Uterine smooth muscle cell (primary cell): ENCODE results near the gene CC2D1B. TPM values are rescaled to one million over a fixed set of nuclear protein-coding genes. Genes with fewer than 3 reads are reported as not detected.

Source experiments
- total RNA-seq: library from RNA; depleted of rRNA; stranded (reverse); fragments of >200 nt; gene quantifications from 2 replicates; pipeline ENCODE4 v1.2.3, GENCODE V29; 2014

CC2D1B gene, protein sequence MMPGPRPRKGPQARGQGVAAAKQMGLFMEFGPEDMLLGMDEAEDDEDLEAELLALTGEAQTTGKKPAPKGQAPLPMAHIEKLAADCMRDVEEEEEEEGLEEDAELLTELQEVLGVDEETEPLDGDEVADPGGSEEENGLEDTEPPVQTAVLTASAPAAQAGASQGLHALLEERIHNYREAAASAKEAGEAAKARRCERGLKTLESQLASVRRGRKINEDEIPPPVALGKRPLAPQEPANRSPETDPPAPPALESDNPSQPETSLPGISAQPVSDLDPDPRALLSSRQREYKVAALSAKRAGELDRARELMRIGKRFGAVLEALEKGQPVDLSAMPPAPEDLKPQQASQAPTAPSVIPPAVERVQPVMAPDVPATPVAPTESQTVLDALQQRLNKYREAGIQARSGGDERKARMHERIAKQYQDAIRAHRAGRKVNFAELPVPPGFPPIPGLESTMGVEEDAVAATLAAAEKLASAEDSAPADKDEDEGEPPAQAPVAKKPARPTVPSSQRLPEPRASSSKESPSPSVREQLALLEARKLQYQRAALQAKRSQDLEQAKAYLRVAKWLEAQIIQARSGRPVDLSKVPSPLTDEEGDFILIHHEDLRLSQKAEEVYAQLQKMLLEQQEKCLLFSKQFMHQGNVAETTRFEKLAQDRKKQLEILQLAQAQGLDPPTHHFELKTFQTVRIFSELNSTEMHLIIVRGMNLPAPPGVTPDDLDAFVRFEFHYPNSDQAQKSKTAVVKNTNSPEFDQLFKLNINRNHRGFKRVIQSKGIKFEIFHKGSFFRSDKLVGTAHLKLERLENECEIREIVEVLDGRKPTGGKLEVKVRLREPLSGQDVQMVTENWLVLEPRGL
- 38.1 and 39.9 TPM in 2 replicates for total RNA-seq

GRCh38 chr1:52365746-52366516, at the start of gene CC2D1B:
Gene CC2D1B, minus strand, starts transcription at chr1:52366205. Its CDS starts 1,585 bp downstream, at chr1:52364620.

GRCh38 chr1:52404116-52404974, 38.3 kb upstream of the CC2D1B start, which contains the start of the genes ORC1 and PRPF38A:
Gene ORC1, minus strand, starts transcription at chr1:52404423. Its CDS starts 2,200 bp downstream, at chr1:52402223.
Gene PRPF38A, plus strand, starts transcription at chr1:52404602. Its CDS starts 148 bp downstream, at chr1:52404750.

Other genes starting within 250 kb of the CC2D1B start
- 37.3 and 47.7 TPM in 2 replicates for gene ZFYVE9, start 224.1 kb downstream of the CC2D1B start, total RNA-seq
- 3.4 and 13.4 TPM in 2 replicates for gene ORC1, start 38.2 kb upstream of the CC2D1B start, total RNA-seq
- 15.1 and 16.4 TPM in 2 replicates for gene PRPF38A, start 38.4 kb upstream of the CC2D1B start, total RNA-seq
- 34.7 and 40.2 TPM in 2 replicates for gene TUT4, start 186.9 kb upstream of the CC2D1B start, total RNA-seq
- 9.7 and 11.7 TPM in 2 replicates for gene GPX7, start 236.2 kb upstream of the CC2D1B start, total RNA-seq